Activated naive CD4-positive, alpha-beta T cell treated with anti-CD3 and anti-CD28 coated beads for 36 hours (primary cell): ENCODE results near the gene RAB10. TPM values are rescaled to one million over a fixed set of nuclear protein-coding genes. Genes with fewer than 3 reads are reported as not detected.
"Not testable (repeated sequence)": the region's sequence is repeated elsewhere in the genome, so short reads cannot be mapped to it uniquely, and the experiment has no call there.

Experiments
- CTCF ChIA-PET: fragments of 350-600 bp; sonication (Branson Sonifier 250); formaldehyde crosslinking; loops from one replicate; lab custom pipeline; 2021; ENCODE audit warnings: antibody characterized with exemption; lab: Charles Lee
- DNase-seq: peaks from one replicate; pipeline ENCODE4 v3.0.0-alpha.2; 2020
- H3K27ac Mint-ChIP-seq: one replicate; pipeline ENCODE4 v1.8.0; 2021; ENCODE audit warnings: mild to moderate bottlenecking, mixed read lengths
- H3K27me3 Mint-ChIP-seq: one replicate; pipeline ENCODE4 v1.8.0; 2021; ENCODE audit warnings: low read depth, mixed read lengths
- H3K36me3 Mint-ChIP-seq: one replicate; pipeline ENCODE4 v1.8.0; 2021; ENCODE audit warnings: low read depth, mixed read lengths
- H3K4me1 Mint-ChIP-seq: one replicate; pipeline ENCODE4 v1.8.0; 2021; ENCODE audit warnings: low read depth, mixed read lengths
- H3K4me3 Mint-ChIP-seq: one replicate; pipeline ENCODE4 v1.8.0; 2021; ENCODE audit warnings: mild to moderate bottlenecking, moderate library complexity, mixed read lengths
- H3K9me3 Mint-ChIP-seq: one replicate; pipeline ENCODE4 v1.8.0; 2021; ENCODE audit warnings: mixed read lengths
- intact Hi-C: fragments of 100-400 bp; cut with micrococcal nuclease; formaldehyde crosslinking; loops from one replicate; pipeline ENCODE4 v1.15.1; 2023
- total RNA-seq, 2 experiments: library from RNA; stranded (reverse); gene quantifications; one replicate each; pipeline ENCODE4 v1.2.3, GENCODE V29; 2021

Gene RAB10
- total RNA-seq, 2 experiments from 2014 or later, result 84.2 to 93.0 TPM

- intact Hi-C loops, result no loop called here
- CTCF ChIA-PET, result interaction anchor here (0.9 to 1.0 kb wide), 2 partner anchors 27 to 451 kb away, joined by 3 to 4 read pairs; no protein-coding TSS in a partner anchor
- no peak overlapping the region for H3K4me3 Mint-ChIP-seq
- H3K4me1 Mint-ChIP-seq, result no peaks in the 10 kb centered on the region
- no peaks in the 10 kb centered on the region for H3K27me3 Mint-ChIP-seq
- H3K36me3 Mint-ChIP-seq, result no peaks in the 10 kb centered on the region
- H3K9me3 Mint-ChIP-seq, result no peaks in the 10 kb centered on the region
- no peak overlapping the region for H3K27ac Mint-ChIP-seq
- DNase-seq, result peak; percentile 57
These were observed 15.5 kb upstream of the RAB10 start for GRCh38 chr2:26018184-26019055.

- no peaks in the 10 kb centered on the region for H3K4me1 Mint-ChIP-seq
- intact Hi-C loops, result no loop called here
- no peak overlapping the region for H3K4me3 Mint-ChIP-seq
- no peak for DNase-seq
- no peaks in the 10 kb centered on the region for H3K36me3 Mint-ChIP-seq
- CTCF ChIA-PET, result interaction anchor here (0.7 to 1.7 kb wide), 2 partner anchors 28 to 34 kb away, joined by 3 to 6 read pairs; no protein-coding TSS in a partner anchor
- no peak overlapping the region for H3K27ac Mint-ChIP-seq
- no peaks in the 10 kb centered on the region for H3K9me3 Mint-ChIP-seq
- H3K27me3 Mint-ChIP-seq, result no peaks in the 10 kb centered on the region
These were observed 13.6 kb upstream of the RAB10 start for GRCh38 chr2:26020231-26020640.

GRCh38 chr2:26024260-26024659 lies 9.6 kb upstream of the RAB10 start:
- CTCF ChIA-PET, result interaction anchor here (0.6 kb wide), 2 partner anchors 7 to 62 kb away, joined by 3 to 6 read pairs; no protein-coding TSS in a partner anchor
- Mint-ChIP-seq H3K9me3 (no peaks in the 10 kb centered on the region), H3K4me1 (no peaks in the 10 kb centered on the region), H3K36me3 (no peaks in the 10 kb centered on the region), H3K4me3 (no peak overlapping the region), H3K27me3 (no peaks in the 10 kb centered on the region), H3K27ac (no peak overlapping the region)
- DNase-seq, result no peak
- intact Hi-C loops, result no loop called here

- DNase-seq, result no peak
- H3K4me3 Mint-ChIP-seq, result no peak overlapping the region
- no peaks in the 10 kb centered on the region for H3K36me3 Mint-ChIP-seq
- no peaks in the 10 kb centered on the region for H3K9me3 Mint-ChIP-seq
- intact Hi-C loops, result no loop called here
- no peaks in the 10 kb centered on the region for H3K27me3 Mint-ChIP-seq
- H3K27ac Mint-ChIP-seq, result no peak overlapping the region
- CTCF ChIA-PET, result interaction anchor here (0.6 to 1.2 kb wide), 2 partner anchors 34 to 75 kb away, joined by 3 read pairs; no protein-coding TSS in a partner anchor
- no peaks in the 10 kb centered on the region for H3K4me1 Mint-ChIP-seq
These were observed 8.4 kb upstream of the RAB10 start for GRCh38 chr2:26025509-26025908.

- H3K27me3 Mint-ChIP-seq, H3K4me1 Mint-ChIP-seq, H3K27ac Mint-ChIP-seq, DNase-seq, H3K9me3 Mint-ChIP-seq, intact Hi-C loops, H3K36me3 Mint-ChIP-seq, H3K4me3 Mint-ChIP-seq: not testable (repeated sequence)
- CTCF ChIA-PET, result interaction anchor here (0.8 kb wide), 1 partner anchor 32 kb away, joined by 3 read pairs; no protein-coding TSS in a partner anchor
These were observed 5.8 kb upstream of the RAB10 start for GRCh38 chr2:26028083-26028482.

- Mint-ChIP-seq H3K4me3 (peak overlapping the region; percentile 94), H3K4me1 (peaks cover 23% of the 10 kb centered on the region), H3K27ac (peak overlapping the region; percentile 84)
- intact Hi-C loops, result loop anchor here (2.0 to 10.0 kb wide), 3 partner anchors 360 to 1325 kb away; partner anchors contain the start of genes CENPA, DTNB and GTF3C2
- CTCF ChIA-PET, result interaction anchor here (0.7 to 1.4 kb wide), 3 partner anchors 41 to 104 kb away, joined by 3 to 7 read pairs (median 5); no protein-coding TSS in a partner anchor
- H3K9me3 Mint-ChIP-seq, DNase-seq, H3K36me3 Mint-ChIP-seq, H3K27me3 Mint-ChIP-seq: not testable (repeated sequence)
These were observed 1.2 kb upstream of the RAB10 start for GRCh38 chr2:26032586-26033269.

- intact Hi-C loops, result loop anchor here (2.0 to 10.0 kb wide), 3 partner anchors 361 to 1324 kb away; partner anchors contain the start of genes CENPA, DTNB and GTF3C2
- CTCF ChIA-PET, result interaction anchor here (0.8 to 1.4 kb wide), 2 partner anchors 42 to 43 kb away, joined by 3 to 5 read pairs; no protein-coding TSS in a partner anchor
- Mint-ChIP-seq H3K4me1 (peaks cover 28% of the 10 kb centered on the region), H3K36me3 (peaks cover 8% of the 10 kb centered on the region), H3K27ac (peak overlapping the region; percentile 84), H3K9me3 (no peaks in the 10 kb centered on the region), H3K27me3 (no peaks in the 10 kb centered on the region), H3K4me3 (peak overlapping the region; percentile 94)
- peak; percentile 77 for DNase-seq
These were observed 540 bp upstream of the RAB10 start for GRCh38 chr2:26033270-26033817.

- Mint-ChIP-seq H3K4me1 (peaks cover 29% of the 10 kb centered on the region), H3K36me3 (peaks cover 8% of the 10 kb centered on the region), H3K27me3 (no peaks in the 10 kb centered on the region), H3K4me3 (peak overlapping the region; percentile 94), H3K9me3 (no peaks in the 10 kb centered on the region), H3K27ac (peak overlapping the region; percentile 89)
- CTCF ChIA-PET, result interaction anchor here (1.3 to 1.7 kb wide), 2 partner anchors 43 to 83 kb away, joined by 3 to 6 read pairs; no protein-coding TSS in a partner anchor
- intact Hi-C loops, result loop anchor here (1.0 to 10.0 kb wide), 7 partner anchors 10 to 1323 kb away; partner anchors contain the start of genes ADGRF3, ASXL2, CENPA and GTF3C2
- peak; percentile 25 for DNase-seq
These were observed 731 bp downstream of the RAB10 start for GRCh38 chr2:26034637-26034992.

- DNase-seq, result peak; percentile 18
- H3K27me3 Mint-ChIP-seq, result no peaks in the 10 kb centered on the region
- intact Hi-C loops, result loop anchor here (5.0 to 10.0 kb wide), 2 partner anchors 52 to 750 kb away; partner anchors contain the start of gene CENPA
- CTCF ChIA-PET, result interaction anchor here (0.8 to 1.7 kb wide), 4 partner anchors 35 to 84 kb away, joined by 3 to 6 read pairs (median 4); no protein-coding TSS in a partner anchor
- no peaks in the 10 kb centered on the region for H3K9me3 Mint-ChIP-seq
- H3K36me3 Mint-ChIP-seq, result peaks cover 8% of the 10 kb centered on the region
- H3K27ac Mint-ChIP-seq, result peak overlapping the region; percentile 89
- peak overlapping the region; percentile 94 for H3K4me3 Mint-ChIP-seq
- H3K4me1 Mint-ChIP-seq, result peaks cover 32% of the 10 kb centered on the region
These were observed 1.3 kb downstream of the RAB10 start for GRCh38 chr2:26035090-26035743.

GRCh38 chr2:26039603-26040323 lies 5.9 kb downstream of the RAB10 start:
- no peak overlapping the region for H3K27ac Mint-ChIP-seq
- H3K4me3 Mint-ChIP-seq, result no peak overlapping the region
- H3K27me3 Mint-ChIP-seq, result no peaks in the 10 kb centered on the region
- CTCF ChIA-PET, result interaction anchor here (0.9 kb wide), 1 partner anchor 18 kb away, joined by 3 read pairs; no protein-coding TSS in a partner anchor
- peaks cover 59% of the 10 kb centered on the region for H3K4me1 Mint-ChIP-seq
- no peak for DNase-seq
- intact Hi-C loops, result loop anchor here (5.0 to 10.0 kb wide), 2 partner anchors 48 to 745 kb away; partner anchors contain the start of gene CENPA
- H3K9me3 Mint-ChIP-seq, result no peaks in the 10 kb centered on the region
- H3K36me3 Mint-ChIP-seq, result peaks cover 19% of the 10 kb centered on the region

- Mint-ChIP-seq H3K4me1 (peaks cover 53% of the 10 kb centered on the region), H3K27ac (no peak overlapping the region), H3K9me3 (no peaks in the 10 kb centered on the region), H3K36me3 (peaks cover 21% of the 10 kb centered on the region), H3K4me3 (no peak overlapping the region), H3K27me3 (no peaks in the 10 kb centered on the region)
- intact Hi-C loops, result no loop called here
- no peak for DNase-seq
- CTCF ChIA-PET, result no interaction called here
These were observed 9.2 kb downstream of the RAB10 start for GRCh38 chr2:26043109-26043508.
